Stimulated activated naive CD4-positive, alpha-beta T cell treated with Interleukin-2 at 50 U/mL for 16 hours (primary cell): ENCODE data around the gene TACO1.

Experiments used
- DNase-seq: peaks from one replicate; lab custom pipeline; 2025; lab: John Stamatoyannopoulos, UW

TACO1 gene

DNA sequence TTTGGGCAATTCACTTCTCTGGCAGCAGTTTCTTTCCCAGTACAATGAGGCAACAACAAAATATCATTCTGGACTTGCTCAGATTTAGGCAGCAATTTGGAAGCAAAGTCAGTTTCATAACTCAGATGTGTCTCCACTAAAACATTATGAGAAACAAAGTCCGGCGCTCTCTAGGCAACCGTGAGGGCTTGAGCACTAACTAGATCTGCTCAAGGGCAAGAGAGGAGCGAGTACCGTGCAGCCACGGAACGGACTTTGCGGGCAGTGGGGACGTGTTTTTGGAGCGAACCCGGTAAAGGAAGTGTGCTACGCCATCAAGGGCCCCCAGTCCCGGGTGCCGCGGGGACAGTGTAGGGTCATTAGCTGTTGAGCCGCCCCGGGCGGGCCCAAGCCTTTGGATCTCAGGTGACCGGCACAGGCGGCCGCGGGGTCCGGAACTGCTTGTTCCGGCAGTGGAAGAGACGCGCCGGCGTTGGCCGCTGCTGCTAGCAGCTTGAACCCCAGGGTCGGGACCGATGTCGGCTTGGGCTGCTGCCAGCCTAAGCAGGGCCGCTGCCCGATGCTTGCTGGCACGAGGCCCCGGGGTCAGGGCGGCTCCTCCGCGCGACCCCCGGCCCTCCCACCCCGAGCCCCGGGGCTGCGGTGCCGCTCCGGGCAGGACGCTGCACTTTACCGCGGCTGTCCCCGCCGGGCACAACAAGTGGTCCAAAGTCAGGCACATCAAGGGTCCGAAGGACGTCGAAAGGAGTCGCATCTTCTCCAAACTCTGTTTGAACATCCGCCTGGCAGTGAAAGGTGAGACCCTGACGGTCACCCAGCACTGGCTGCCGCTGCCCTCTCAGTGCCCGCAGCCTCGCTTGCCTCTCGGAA is at the start of gene TACO1:
TACO1 (plus strand) TSS at position 327 of the 870 bp plus-strand sequence; CDS start at position 516, 189 bp downstream.
- DNase-seq: peak; percentile 68

DNA sequence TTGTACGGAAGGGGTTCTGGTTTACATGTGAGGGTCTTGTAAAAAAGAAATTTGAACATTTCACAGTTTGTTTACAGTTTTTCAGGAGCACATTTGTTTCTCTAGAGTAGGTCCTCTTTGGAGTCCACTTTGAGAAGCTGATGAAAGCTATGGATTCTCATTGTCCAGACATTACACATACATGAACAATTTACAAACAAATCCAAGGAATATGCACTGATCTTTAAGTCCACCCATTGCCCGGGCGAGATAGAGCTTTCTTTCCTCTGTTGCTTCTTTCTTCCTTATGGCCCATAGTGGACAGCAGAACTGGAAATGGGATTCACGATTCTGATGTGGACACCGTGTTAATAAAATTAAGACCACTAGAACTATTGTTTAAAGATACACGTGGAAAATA is 48.5 kb upstream of the TACO1 start:
- no peak for DNase-seq

- DNase-seq: no peak
Observed at GRCh38 chr17:63555500-63556156, 45.1 kb upstream of the TACO1 start.

DNA sequence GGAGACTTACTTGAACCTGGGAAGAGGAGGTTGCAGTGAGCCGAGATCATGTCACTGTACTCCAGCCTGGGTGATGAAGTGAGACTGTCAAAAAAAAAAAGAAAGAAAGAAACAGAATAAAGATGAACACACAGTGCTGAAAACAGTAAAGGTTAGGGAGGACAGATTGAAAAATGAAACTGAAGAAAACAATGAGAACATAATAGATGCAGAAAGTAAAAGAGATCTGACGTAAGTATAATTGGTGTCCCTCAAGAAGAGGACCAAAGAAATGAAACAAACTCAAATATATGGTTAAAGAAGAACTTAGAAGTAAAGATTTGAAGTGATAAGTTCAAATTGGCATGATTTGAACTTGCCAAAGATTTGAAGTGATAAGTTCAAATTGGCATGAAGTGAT is 43.3 kb upstream of the TACO1 start:
- no peak for DNase-seq

DNA sequence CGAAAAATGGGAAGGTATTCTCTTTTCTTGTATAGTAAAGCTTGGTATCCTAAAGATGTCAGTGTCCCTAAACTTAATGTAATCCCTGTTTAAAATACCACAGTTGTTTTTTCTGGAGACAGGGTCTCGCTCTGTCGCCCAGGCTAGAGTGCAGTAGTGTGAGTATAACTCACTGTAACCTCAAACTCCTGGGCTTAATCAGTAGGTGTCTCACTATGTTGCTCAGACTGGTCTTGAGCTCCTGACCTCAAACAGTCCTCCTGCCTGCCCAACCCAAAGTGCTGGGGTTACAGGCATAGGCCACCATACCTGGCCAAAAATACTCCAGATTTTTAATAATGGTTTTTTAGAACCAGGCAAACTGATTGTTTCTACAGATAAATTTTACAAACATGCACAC is 42.3 kb upstream of the TACO1 start:
- no peak for DNase-seq

GRCh38 chr17:63561819-63562218 is 38.9 kb upstream of the TACO1 start:
- no peak for DNase-seq

GRCh38 chr17:63563339-63563738 is 37.4 kb upstream of the TACO1 start:
- no peak for DNase-seq

DNA sequence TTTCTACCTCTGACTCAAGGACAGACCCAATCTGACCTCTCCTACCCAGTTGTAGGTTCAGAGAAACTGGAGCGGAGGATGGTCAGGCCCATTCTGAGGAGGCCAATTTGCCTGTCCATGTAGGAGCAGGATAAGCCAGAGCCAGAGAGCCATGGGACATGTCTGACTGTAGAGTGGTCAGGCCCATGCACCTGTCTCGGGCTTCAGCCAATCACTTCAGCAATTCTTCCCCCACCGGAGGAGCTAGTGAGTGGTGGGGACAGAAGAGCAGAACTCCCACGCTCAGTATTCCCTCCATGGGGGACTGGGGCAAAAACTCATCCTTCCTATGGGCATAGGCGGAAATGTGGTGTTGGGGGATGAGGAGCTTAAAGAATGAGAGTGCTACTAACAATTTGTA is 36.1 kb upstream of the TACO1 start:
- DNase-seq: no peak

- no peak for DNase-seq
Observed at GRCh38 chr17:63567229-63567628, 33.5 kb upstream of the TACO1 start.

DNA sequence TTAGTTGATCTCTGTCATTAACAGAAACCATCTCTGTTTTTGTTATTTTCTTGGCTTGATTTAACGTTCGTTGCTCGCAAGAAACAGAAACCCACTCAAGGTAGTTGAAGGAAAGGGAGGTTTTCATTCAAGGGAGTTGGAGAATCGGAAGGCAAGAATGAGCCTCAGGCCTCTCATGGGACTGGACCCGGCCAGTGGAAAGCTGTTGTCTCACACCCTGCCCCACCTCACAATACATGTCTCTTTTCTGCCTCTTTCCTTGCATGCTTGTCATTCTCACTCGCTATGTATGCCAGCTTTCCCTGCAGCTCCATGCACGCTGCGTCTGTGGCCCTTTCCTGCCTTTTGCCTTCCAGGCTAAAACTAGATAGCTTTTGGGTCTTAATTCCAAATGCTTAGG is 32.1 kb upstream of the TACO1 start:
- DNase-seq: no peak

GRCh38 chr17:63571632-63572310 is 28.9 kb upstream of the TACO1 start:
- no peak for DNase-seq

DNA sequence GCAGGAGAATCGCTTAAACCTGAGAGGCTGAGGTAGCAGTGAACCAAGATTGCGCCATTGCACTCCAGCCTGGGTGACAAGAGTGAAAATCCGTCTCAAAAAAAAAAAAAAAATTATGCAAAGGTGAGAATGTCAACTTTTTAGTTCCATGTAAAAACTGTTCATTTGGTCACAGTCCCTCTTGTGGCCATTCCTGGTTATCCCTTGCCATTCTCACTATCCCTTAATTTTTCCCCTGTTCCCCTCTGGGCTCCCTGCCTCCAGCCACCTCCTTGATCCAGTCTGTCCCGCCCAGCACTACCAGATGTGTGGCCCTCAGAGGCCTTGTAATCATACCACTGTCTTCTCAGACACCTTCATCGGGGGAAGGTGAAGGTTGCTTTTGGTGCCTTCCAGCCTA is 27.1 kb upstream of the TACO1 start:
- no peak for DNase-seq

DNA sequence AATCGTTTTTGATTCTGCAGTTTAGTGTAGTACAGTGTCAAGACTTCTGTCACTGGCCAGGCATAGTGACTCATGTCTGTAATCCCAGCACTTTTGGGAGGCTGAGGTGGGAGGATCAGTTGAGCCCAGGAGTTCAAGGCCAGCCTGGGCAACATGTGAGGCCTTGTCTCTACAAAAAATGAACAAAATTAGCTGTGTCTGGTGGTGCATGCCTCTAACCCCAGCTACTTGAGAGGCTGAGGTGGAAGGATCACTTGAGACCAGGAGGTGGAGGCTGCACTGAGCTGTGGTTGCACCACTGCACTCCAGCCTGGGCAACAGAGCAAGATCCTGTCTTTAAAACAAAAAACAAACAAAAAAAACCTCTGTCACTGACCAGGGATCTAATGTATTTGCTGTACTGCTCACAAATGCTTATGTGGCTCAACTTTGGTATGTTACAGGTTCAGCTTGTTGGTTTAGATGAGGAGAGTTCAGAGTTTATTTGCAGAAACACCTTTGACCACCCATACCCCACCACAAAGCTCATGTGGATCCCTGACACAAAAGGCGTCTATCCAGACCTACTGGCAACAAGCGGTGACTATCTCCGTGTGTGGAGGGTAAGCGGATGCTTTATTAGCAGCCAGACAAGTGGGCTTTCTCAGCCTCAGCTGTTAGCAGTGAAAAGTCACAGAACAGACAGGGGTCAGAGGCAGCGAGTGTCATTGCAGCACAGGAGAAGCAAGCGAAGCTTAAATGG is 22.5 kb upstream of the TACO1 start:
- DNase-seq: no peak

DNA sequence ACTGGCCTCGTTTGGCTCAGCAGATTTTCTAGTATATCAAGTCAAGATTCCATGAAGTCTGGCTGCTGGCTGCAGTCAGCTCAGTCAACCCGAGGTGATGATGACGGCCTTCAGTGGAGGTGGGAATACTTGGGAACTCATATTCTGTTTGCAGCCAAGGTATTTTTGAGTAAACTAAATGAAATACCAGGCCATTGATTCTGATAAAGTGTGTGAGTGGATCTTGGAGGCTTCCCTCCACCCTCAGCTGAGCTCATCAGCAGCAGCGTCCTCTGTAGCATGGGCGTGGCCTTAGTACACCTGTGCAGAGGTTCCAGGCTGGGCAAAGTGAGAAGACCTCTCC is 22.0 kb upstream of the TACO1 start:
- DNase-seq: no peak

GRCh38 chr17:63579633-63580032 is 21.1 kb upstream of the TACO1 start:
- DNase-seq: no peak

GRCh38 chr17:63587770-63588169 is 12.9 kb upstream of the TACO1 start:
- DNase-seq: no peak

GRCh38 chr17:63588797-63589196 is 11.9 kb upstream of the TACO1 start:
- DNase-seq: no peak

- no peak for DNase-seq
Observed at GRCh38 chr17:63589646-63590045, 11.0 kb upstream of the TACO1 start.

DNA sequence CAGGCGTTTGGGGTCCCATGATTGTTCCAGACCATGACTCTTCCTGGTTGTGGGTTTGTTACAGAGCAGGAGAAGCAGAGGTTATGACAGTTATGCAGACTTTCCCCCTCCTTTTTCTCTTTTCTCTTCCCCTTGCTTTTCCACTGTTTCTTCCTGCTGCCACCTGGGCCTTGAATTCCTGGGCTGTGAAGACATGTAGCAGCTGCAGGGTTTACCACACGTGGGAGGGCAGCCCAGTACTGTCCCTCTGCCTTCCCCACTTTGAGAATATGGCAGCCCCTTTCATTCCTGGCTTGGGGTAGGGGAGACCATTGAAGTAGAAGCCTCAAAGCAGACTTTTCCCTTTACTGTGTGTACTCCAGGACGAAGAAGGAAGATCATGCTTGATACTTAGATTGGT is 7.9 kb upstream of the TACO1 start:
- no peak for DNase-seq

DNA sequence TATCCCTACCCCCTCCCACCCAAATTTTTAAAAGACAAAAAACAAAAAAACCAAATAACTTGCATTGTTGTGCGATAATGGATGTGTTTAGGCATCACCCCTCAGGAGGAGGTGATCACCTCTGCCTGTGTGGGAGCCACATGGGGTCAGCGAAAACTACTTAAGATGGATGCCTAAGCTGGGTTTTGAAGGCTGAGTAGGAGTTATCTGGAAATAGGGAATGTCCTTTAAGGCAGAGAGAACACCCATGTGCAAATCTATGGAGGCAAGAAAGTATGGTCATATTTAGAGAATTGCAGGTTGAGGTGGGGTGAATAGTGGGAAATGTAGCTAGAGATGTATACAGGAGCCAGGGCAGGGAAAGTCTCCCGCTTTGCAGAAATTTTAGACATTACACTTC is 5.6 kb upstream of the TACO1 start:
- no peak for DNase-seq

GRCh38 chr17:63596856-63597586 is 3.7 kb upstream of the TACO1 start:
- DNase-seq: no peak

- DNase-seq: no peak
Observed at GRCh38 chr17:63598281-63598680, 2.4 kb upstream of the TACO1 start.
